Trophoblast cell (in vitro differentiated cells and primary cell): ENCODE data around the gene CDCA7.

Experiments
- DNase-seq, 2 donors: peaks; one replicate each; pipeline ENCODE4 v3.0.0-alpha.2; 2016
- H2AFZ ChIP-seq: 2 replicates; pipeline ENCODE4 v1.6.1; 2013; ENCODE audit warnings: low read length, moderate library complexity, mild to moderate bottlenecking; ENCODE audit not compliant: insufficient read depth, poor library complexity
- H2AK5ac ChIP-seq: 2 replicates; pipeline ENCODE4 v1.6.1; 2013; ENCODE audit warnings: mild to moderate bottlenecking, low read length
- H2BK120ac ChIP-seq: 2 replicates; pipeline ENCODE4 v1.6.1; 2013; ENCODE audit warnings: low read length, mild to moderate bottlenecking, moderate library complexity; ENCODE audit not compliant: insufficient read depth, poor library complexity
- H2BK12ac ChIP-seq: 2 replicates; pipeline ENCODE4 v1.6.1; 2013; ENCODE audit warnings: mild to moderate bottlenecking, low read length, moderate library complexity
- H2BK5ac ChIP-seq: 2 replicates; pipeline ENCODE4 v1.6.1; 2013; ENCODE audit warnings: low read length, low read depth, moderate library complexity, mild to moderate bottlenecking; ENCODE audit not compliant: poor library complexity
- H3K14ac ChIP-seq: 2 replicates; pipeline ENCODE4 v1.6.1; 2013; ENCODE audit warnings: mild to moderate bottlenecking, low read length
- H3K18ac ChIP-seq: 2 replicates; pipeline ENCODE4 v1.6.1; 2013; ENCODE audit warnings: mild to moderate bottlenecking, low read length
- H3K23ac ChIP-seq: 2 replicates; pipeline ENCODE4 v1.6.1; 2013; ENCODE audit warnings: low read length
- H3K27ac ChIP-seq: 2 replicates; pipeline ENCODE4 v1.5.1; 2013; ENCODE audit warnings: low read depth, mild to moderate bottlenecking, inconsistent platforms, low read length, moderate library complexity
- H3K27me3 ChIP-seq: 2 replicates; pipeline ENCODE4 v1.6.1; 2013; ENCODE audit warnings: inconsistent platforms, mild to moderate bottlenecking, low read length, moderate library complexity; ENCODE audit not compliant: insufficient read depth
- H3K36me3 ChIP-seq, 2 experiments: 1 replicate in 1 of 2; 2 replicates in 1 of 2; pipeline ENCODE4 v1.6.1; 2013; ENCODE audit warnings: low read length in 2 of 2, mild to moderate bottlenecking in 2 of 2, moderate library complexity in 1 of 2; ENCODE audit not compliant: insufficient read depth in 2 of 2, control insufficient read depth in 1 of 2
- H3K4ac ChIP-seq: 2 replicates; pipeline ENCODE4 v1.6.1; 2013; ENCODE audit warnings: low read depth, mild to moderate bottlenecking, low read length, moderate library complexity
- H3K4me1 ChIP-seq, 2 experiments: 1 replicate in 1 of 2; 2 replicates in 1 of 2; pipeline ENCODE4 v1.6.1; 2013; ENCODE audit warnings: low read length in 2 of 2, mild to moderate bottlenecking in 2 of 2, moderate library complexity in 1 of 2; ENCODE audit not compliant: insufficient read depth in 2 of 2, control insufficient read depth in 1 of 2
- H3K4me2 ChIP-seq: 2 replicates; pipeline ENCODE4 v1.6.1; 2013; ENCODE audit warnings: inconsistent platforms, mild to moderate bottlenecking, low read length, moderate library complexity
- H3K4me3 ChIP-seq: 2 replicates; pipeline ENCODE4 v1.5.1; 2013; ENCODE audit warnings: mild to moderate bottlenecking, low read depth, low read length, inconsistent platforms
- H3K79me1 ChIP-seq: one replicate; pipeline ENCODE4 v1.6.1; 2013; ENCODE audit warnings: low read length
- H3K79me2 ChIP-seq: 2 replicates; pipeline ENCODE4 v1.6.1; 2013; ENCODE audit warnings: low read length, mild to moderate bottlenecking; ENCODE audit not compliant: control insufficient read depth, insufficient read depth, poor library complexity
- H3K9ac ChIP-seq: 2 replicates; pipeline ENCODE4 v1.6.1; 2013; ENCODE audit warnings: mild to moderate bottlenecking, low read length
- H3K9me3 ChIP-seq: 2 replicates; pipeline ENCODE4 v1.6.1; 2013; ENCODE audit warnings: low read depth, mild to moderate bottlenecking, control low read depth, inconsistent platforms, low read length; ENCODE audit not compliant: insufficient read depth
- H4K12ac ChIP-seq: 2 replicates; pipeline ENCODE4 v1.6.1; 2013; ENCODE audit warnings: low read depth, mild to moderate bottlenecking, low read length, moderate library complexity
- H4K8ac ChIP-seq: 2 replicates; pipeline ENCODE4 v1.6.1; 2013; ENCODE audit warnings: low read depth, mild to moderate bottlenecking, low read length, moderate library complexity
- H4K91ac ChIP-seq: one replicate; pipeline ENCODE4 v1.6.1; 2013; ENCODE audit warnings: low read depth, mild to moderate bottlenecking, low read length, moderate library complexity
- WGBS: extraction: QIAGEN DNeasy Blood & Tissue Kit; methylation state at CpG from one replicate; pipeline ENCODE4 v1.1.7; 2013; ENCODE audit warnings: missing lambda C conversion rate; ENCODE audit not compliant: insufficient read length, insufficient coverage; ENCODE audit errors: extremely low coverage; 5-methylcytosine and 5-hydroxymethylcytosine counted together

Gene CDCA7

GRCh38 chr2:173404841-173405750, 50.4 kb downstream of the CDCA7 start:
- H2AFZ ChIP-seq: no peak overlapping the region
- H3K9ac ChIP-seq: no peak overlapping the region
- H2AK5ac ChIP-seq: no peak overlapping the region
- H3K4me2 ChIP-seq: no peak overlapping the region
- H3K14ac ChIP-seq: no peak overlapping the region
- no peak overlapping the region for H2BK12ac ChIP-seq
- no peak overlapping the region for H4K91ac ChIP-seq
- H3K9me3 ChIP-seq: no peaks in the 10 kb centered on the region
- peaks cover 0 to 1% of the 10 kb centered on the region in 2 experiments for H3K4me1 ChIP-seq
- H3K36me3 ChIP-seq: no peaks in the 10 kb centered on the region
- no peak overlapping the region for H2BK5ac ChIP-seq
- H4K12ac ChIP-seq: no peak overlapping the region
- H3K27ac ChIP-seq: no peak overlapping the region
- no peaks in the 10 kb centered on the region for H3K79me1 ChIP-seq
- no peak overlapping the region for H2BK120ac ChIP-seq
- no peak overlapping the region for H3K4me3 ChIP-seq
- no peak overlapping the region for H3K23ac ChIP-seq
- no peak overlapping the region for H3K18ac ChIP-seq
- DNase-seq: no peak
- no peaks in the 10 kb centered on the region for H3K27me3 ChIP-seq
- H3K4ac ChIP-seq: no peak overlapping the region
- WGBS: no CpG with 5 or more reads among the region's 8 CpGs
- H4K8ac ChIP-seq: no peak overlapping the region
- H3K79me2 ChIP-seq: no peaks in the 10 kb centered on the region

- Histone ChIP-seq H2BK5ac (no peak overlapping the region), H3K4ac (no peak overlapping the region), H3K14ac (no peak overlapping the region), H3K79me2 (no peaks in the 10 kb centered on the region), H3K27ac (no peak overlapping the region), H3K79me1 (no peaks in the 10 kb centered on the region), H3K4me1 (peaks cover 0 to 1% of the 10 kb centered on the region in 2 experiments), H4K8ac (no peak overlapping the region), H4K91ac (no peak overlapping the region), H3K4me2 (no peak overlapping the region), H3K9me3 (no peaks in the 10 kb centered on the region), H3K27me3 (no peaks in the 10 kb centered on the region), H4K12ac (no peak overlapping the region), H3K36me3 (no peaks in the 10 kb centered on the region), H3K9ac (no peak overlapping the region), H3K23ac (no peak overlapping the region), H2BK120ac (no peak overlapping the region), H3K4me3 (no peak overlapping the region), H2AK5ac (no peak overlapping the region), H3K18ac (no peak overlapping the region), H2AFZ (no peak overlapping the region), H2BK12ac (no peak overlapping the region)
- DNase-seq: no peak
- WGBS: no CpG with 5 or more reads among the region's 5 CpGs
These were observed 52.5 kb downstream of the CDCA7 start for GRCh38 chr2:173407176-173407575.

- no CpG with 5 or more reads among the region's 4 CpGs for WGBS
- H3K23ac ChIP-seq: no peak overlapping the region
- H3K4me2 ChIP-seq: no peak overlapping the region
- H2BK120ac ChIP-seq: no peak overlapping the region
- no peak overlapping the region for H3K4me3 ChIP-seq
- H3K27me3 ChIP-seq: no peaks in the 10 kb centered on the region
- no peak overlapping the region for H3K9ac ChIP-seq
- no peak overlapping the region for H2BK5ac ChIP-seq
- no peaks in the 10 kb centered on the region for H3K4me1 ChIP-seq
- no peak overlapping the region for H4K91ac ChIP-seq
- no peak for DNase-seq
- H3K79me1 ChIP-seq: no peaks in the 10 kb centered on the region
- no peak overlapping the region for H4K12ac ChIP-seq
- H2BK12ac ChIP-seq: no peak overlapping the region
- H2AFZ ChIP-seq: no peak overlapping the region
- no peak overlapping the region for H3K4ac ChIP-seq
- H3K27ac ChIP-seq: no peak overlapping the region
- H3K79me2 ChIP-seq: no peaks in the 10 kb centered on the region
- H4K8ac ChIP-seq: no peak overlapping the region
- no peaks in the 10 kb centered on the region for H3K36me3 ChIP-seq
- H3K14ac ChIP-seq: no peak overlapping the region
- no peak overlapping the region for H2AK5ac ChIP-seq
- H3K18ac ChIP-seq: no peak overlapping the region
- H3K9me3 ChIP-seq: no peaks in the 10 kb centered on the region
These were observed 53.0 kb downstream of the CDCA7 start for GRCh38 chr2:173407646-173408045.

GRCh38 chr2:173410579-173410978, 55.9 kb downstream of the CDCA7 start:
- Histone ChIP-seq H3K79me1 (no peaks in the 10 kb centered on the region), H3K9ac (no peak overlapping the region), H3K79me2 (no peaks in the 10 kb centered on the region), H2AK5ac (no peak overlapping the region), H3K36me3 (no peaks in the 10 kb centered on the region), H2AFZ (no peak overlapping the region), H3K27ac (no peak overlapping the region), H3K4me3 (no peak overlapping the region), H3K9me3 (no peaks in the 10 kb centered on the region), H4K8ac (no peak overlapping the region), H4K91ac (no peak overlapping the region), H3K23ac (no peak overlapping the region), H3K4ac (no peak overlapping the region), H3K18ac (no peak overlapping the region), H4K12ac (no peak overlapping the region), H2BK12ac (no peak overlapping the region), H2BK5ac (no peak overlapping the region), H3K4me1 (no peaks in the 10 kb centered on the region), H3K14ac (no peak overlapping the region), H2BK120ac (no peak overlapping the region), H3K27me3 (no peaks in the 10 kb centered on the region), H3K4me2 (no peak overlapping the region)
- WGBS: no CpG with 5 or more reads among the region's 3 CpGs
- DNase-seq: no peak
